ENCODE measurements around the gene IL3.

IL3 gene

DNA sequence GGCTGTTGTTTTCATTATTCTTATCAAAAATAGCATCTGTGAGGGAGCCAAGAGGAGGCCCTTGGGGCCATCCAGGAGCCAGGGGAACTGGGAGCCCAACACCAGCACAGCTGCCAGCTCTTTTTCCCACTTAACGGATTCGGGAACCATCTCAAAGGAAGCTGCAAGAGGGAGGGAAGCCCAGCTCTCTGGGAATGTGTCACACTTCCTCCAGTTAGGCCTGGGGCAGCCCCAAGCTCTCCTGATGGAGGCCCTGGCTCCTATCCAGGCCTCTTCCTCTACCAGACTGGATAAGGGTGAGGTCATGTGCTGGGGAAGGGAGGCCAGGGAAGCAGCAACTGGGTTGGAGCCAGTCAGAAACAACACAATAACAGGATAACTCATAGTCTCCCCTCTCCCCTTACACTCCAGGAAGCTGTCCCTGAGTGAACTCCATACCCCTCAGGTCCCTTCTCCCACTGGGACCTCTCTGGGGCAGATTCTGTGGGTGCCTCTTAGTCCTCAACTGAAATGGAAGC lies 25.9 kb downstream of the IL3 start:
- TF ChIP-seq, protein P1, sequence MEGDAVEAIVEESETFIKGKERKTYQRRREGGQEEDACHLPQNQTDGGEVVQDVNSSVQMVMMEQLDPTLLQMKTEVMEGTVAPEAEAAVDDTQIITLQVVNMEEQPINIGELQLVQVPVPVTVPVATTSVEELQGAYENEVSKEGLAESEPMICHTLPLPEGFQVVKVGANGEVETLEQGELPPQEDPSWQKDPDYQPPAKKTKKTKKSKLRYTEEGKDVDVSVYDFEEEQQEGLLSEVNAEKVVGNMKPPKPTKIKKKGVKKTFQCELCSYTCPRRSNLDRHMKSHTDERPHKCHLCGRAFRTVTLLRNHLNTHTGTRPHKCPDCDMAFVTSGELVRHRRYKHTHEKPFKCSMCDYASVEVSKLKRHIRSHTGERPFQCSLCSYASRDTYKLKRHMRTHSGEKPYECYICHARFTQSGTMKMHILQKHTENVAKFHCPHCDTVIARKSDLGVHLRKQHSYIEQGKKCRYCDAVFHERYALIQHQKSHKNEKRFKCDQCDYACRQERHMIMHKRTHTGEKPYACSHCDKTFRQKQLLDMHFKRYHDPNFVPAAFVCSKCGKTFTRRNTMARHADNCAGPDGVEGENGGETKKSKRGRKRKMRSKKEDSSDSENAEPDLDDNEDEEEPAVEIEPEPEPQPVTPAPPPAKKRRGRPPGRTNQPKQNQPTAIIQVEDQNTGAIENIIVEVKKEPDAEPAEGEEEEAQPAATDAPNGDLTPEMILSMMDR (IDR thresholded peaks at IDR 0.05) = no peak
- no peak for DNase-seq (ENCODE audit: low spot score)
- no peak overlapping the region for H3K4me3 ChIP-seq
- no peak overlapping the region for H3K27ac ChIP-seq

DNA sequence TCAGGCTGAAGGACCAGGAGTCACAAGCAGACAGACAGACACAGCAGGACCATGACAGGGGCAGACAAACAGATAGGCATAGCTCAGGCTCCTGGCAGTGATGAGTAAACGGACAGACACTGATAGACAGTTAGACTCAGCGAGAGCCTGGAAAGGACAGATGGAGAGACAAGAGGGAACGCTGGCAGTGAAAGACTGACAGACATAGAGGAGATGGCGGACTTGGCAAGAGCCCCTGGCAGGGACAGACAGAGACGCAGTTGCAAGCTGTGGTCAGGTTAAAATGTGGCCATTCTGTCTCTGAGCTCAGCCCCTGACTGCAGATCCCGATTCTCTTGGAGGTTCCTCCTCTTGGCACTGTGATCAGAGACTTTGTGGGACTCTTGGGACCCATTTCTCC lies 26.7 kb downstream of the IL3 start:
- DNase-seq (ENCODE audit: low spot score) = no peak
- TF ChIP-seq, protein P1 (IDR thresholded peaks at IDR 0.05) = no peak
- no peak overlapping the region for H3K4me3 ChIP-seq
- H3K27ac ChIP-seq = no peak overlapping the region

DNA sequence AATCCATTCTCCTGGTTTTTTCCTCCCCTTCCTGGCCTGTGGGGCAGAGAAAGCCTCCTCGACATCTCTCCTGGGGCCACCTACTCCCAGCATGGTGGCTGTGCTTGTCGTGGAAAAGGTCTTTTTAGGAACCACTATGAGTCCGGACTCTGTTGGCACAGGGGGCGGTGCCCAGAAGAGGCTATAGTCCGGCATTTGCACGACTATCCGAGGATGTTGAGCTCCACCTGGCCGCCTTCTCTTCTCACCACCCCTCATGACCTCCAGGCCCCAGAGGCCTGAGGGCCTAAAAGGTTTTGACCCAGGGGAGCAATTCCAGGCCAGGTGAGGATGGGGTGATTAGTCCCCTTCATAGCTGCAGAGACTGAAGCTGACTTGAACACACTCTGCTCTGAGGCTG lies 27.2 kb downstream of the IL3 start:
- TF ChIP-seq, protein P1 (IDR thresholded peaks at IDR 0.05) = no peak
- no peak overlapping the region for H3K4me3 ChIP-seq
- H3K27ac ChIP-seq = no peak overlapping the region
- DNase-seq (ENCODE audit: low spot score) = no peak

DNA sequence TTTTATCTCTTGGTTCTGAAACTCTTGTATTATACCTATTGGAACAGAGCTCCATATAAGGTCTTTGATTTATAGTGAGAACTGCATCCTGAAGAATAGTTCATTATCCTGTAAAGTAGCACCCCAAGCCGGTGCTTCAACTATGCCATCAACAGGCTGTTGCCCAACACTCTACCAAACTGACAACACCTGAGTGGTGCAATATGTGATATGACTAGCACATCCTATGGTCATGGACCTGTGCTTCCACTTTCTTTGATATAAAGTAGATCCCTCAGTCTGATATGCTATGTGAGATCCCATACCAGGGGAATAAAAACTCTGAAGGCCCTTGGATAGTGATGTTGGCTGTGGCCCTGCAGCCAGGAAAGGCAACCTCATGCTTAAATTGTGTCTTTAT lies 28.9 kb downstream of the IL3 start:
- no peak for DNase-seq (ENCODE audit: low spot score)
- Histone ChIP-seq H3K4me3 (no peak overlapping the region), H3K27ac (no peak overlapping the region)
- TF ChIP-seq, protein P1 (IDR thresholded peaks at IDR 0.05) = no peak

DNA sequence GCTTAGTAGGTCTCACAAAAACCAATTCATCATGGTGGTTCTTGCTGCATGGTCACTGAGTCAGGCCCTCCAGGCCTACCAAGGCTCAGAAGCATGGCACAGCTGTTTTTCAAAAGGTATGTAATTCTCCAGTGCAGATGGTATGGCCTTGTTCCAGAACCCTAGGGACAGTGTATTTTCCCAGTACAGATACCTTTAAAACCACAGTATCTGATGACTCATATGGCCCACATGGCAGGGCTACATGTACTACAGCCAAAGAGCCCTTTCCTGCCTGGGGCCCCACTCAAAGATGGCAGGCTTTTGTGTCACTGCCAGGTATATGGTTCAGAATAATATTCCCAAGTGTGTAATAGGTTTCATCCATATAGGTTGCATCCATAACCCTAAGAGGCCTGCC lies 29.7 kb downstream of the IL3 start:
- TF ChIP-seq, protein P1 (IDR thresholded peaks at IDR 0.05) = no peak
- H3K4me3 ChIP-seq = no peak overlapping the region
- no peak overlapping the region for H3K27ac ChIP-seq
- DNase-seq (ENCODE audit: low spot score) = no peak

DNA sequence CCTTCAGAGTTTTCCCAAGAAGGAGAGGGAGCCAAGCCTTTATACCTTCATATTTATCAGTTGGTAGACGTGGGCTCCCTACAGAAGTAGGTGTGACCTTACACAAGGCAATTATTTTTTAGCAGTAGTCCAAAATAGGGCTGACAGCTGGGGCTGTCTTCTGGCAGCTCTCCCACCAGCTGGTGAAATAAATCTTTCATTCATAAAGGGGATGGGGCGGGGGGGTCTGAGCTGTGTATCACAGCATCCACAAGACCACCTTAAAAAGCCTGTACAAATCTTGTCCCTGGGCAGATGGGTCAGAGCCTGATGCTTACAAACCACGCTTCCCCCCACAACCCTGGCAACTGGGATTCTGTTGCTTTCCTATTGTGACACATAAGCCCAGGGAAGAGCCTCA lies 32.8 kb downstream of the IL3 start:
- TF ChIP-seq, protein P1 (IDR thresholded peaks at IDR 0.05) = no peak
- H3K27ac ChIP-seq = no peak overlapping the region
- peak; percentile 31 for DNase-seq (ENCODE audit: low spot score)
- H3K4me3 ChIP-seq = no peak overlapping the region

DNA sequence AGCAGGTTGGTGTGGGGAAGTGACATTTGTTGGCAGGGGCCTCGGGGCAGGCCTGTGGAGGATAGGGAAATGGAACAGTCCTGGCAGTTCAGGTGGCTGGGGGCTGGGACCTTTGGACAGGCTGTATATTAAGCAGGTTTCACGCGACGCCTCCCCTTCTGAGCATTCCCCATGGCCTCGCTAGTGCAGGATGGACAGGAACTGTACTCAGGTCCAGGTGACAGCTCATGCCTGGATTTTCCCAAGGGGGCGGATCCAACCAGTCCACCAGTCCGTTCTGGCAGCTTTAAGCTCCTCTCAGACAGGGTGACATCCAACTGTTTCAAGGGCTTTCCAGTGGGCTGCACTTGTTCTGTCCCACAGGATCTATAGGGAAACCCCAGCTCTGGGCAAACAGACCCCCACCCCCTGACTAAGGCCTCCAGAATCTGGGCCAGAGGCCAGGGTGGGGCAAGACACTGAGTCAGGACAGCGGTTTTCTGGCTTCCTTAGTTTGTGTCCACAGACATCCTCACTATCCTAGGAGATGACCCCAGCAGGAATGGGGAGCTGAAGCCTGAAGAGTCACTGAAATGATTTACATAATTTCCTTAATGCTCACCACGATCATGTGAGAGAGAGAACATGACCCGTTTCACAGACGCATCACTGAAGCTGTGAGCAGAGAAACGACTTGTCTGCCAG lies 34.1 kb downstream of the IL3 start:
- no peak overlapping the region for H3K27ac ChIP-seq
- peak; percentile 66 for DNase-seq (ENCODE audit: low spot score)
- no peak overlapping the region for H3K4me3 ChIP-seq
- TF ChIP-seq, protein P1 (IDR thresholded peaks at IDR 0.05) = no peak
